Activated CD8-positive, alpha-beta T cell treated with anti-CD3 and anti-CD28 coated beads, Interleukin-2, amount 10 ng/mL, durations not matched to agents 7 days and 5 days (primary cell): ENCODE results near the gene MCF2L2. TPM values are rescaled to one million over a fixed set of nuclear protein-coding genes. Genes with fewer than 3 reads are reported as not detected.

Experiments used
- ATAC-seq: fragments of 150-1000 bp; cut with Tn5 transposase; one replicate; pipeline ENCODE4 v1.10.0; 2021; ENCODE audit warnings: moderate library complexity
- CTCF ChIA-PET: fragments of 350-600 bp; sonication (Branson Sonifier 250); formaldehyde crosslinking; loops from one replicate; lab custom pipeline; 2021; ENCODE audit warnings: antibody characterized with exemption; lab: Charles Lee
- POLR2A ChIA-PET: fragments of 350-600 bp; sonication (Branson Sonifier 250); formaldehyde crosslinking; loops from one replicate; lab custom pipeline; 2021; ENCODE audit warnings: antibody characterized with exemption; lab: Charles Lee
- DNase-seq: peaks from one replicate; pipeline ENCODE4 v3.0.0-alpha.2; 2020
- H3K27ac Mint-ChIP-seq: one replicate; pipeline ENCODE4 v1.8.0; 2021; ENCODE audit warnings: mild to moderate bottlenecking, mixed read lengths
- H3K27me3 Mint-ChIP-seq: one replicate; pipeline ENCODE4 v1.8.0; 2021; ENCODE audit warnings: low read depth, mixed read lengths
- H3K36me3 Mint-ChIP-seq: one replicate; pipeline ENCODE4 v1.8.0; 2021; ENCODE audit warnings: low read depth, mixed read lengths
- H3K4me1 Mint-ChIP-seq: one replicate; pipeline ENCODE4 v1.8.0; 2021; ENCODE audit warnings: low read depth, mixed read lengths
- H3K4me3 Mint-ChIP-seq: one replicate; pipeline ENCODE4 v1.8.0; 2021; ENCODE audit warnings: mild to moderate bottlenecking, mixed read lengths
- H3K9me3 Mint-ChIP-seq: one replicate; pipeline ENCODE4 v1.8.0; 2022; ENCODE audit warnings: mixed read lengths; ENCODE audit not compliant: insufficient read depth
- total RNA-seq, 2 experiments: library from RNA; stranded (reverse); gene quantifications; one replicate each; pipeline ENCODE4 v1.2.3, GENCODE V29; 2021

MCF2L2 gene
- total RNA-seq, 2 experiments from 2014 or later, result 7.2 to 7.5 TPM

GRCh38 chr3:183220828-183221227 is 207.6 kb downstream of the MCF2L2 start:
- Mint-ChIP-seq H3K27ac (no peak overlapping the region), H3K9me3 (no peaks in the 10 kb centered on the region), H3K36me3 (peaks cover 3% of the 10 kb centered on the region), H3K4me3 (no peak overlapping the region), H3K4me1 (peaks cover 30% of the 10 kb centered on the region), H3K27me3 (no peaks in the 10 kb centered on the region)
- ChIA-PET CTCF (interaction anchor here (1.2 kb wide), 1 partner anchor 98 kb away, joined by 3 read pairs; no protein-coding TSS in a partner anchor), POLR2A (no interaction called here)
- no peak for DNase-seq
- ATAC-seq, result no peak

DNA sequence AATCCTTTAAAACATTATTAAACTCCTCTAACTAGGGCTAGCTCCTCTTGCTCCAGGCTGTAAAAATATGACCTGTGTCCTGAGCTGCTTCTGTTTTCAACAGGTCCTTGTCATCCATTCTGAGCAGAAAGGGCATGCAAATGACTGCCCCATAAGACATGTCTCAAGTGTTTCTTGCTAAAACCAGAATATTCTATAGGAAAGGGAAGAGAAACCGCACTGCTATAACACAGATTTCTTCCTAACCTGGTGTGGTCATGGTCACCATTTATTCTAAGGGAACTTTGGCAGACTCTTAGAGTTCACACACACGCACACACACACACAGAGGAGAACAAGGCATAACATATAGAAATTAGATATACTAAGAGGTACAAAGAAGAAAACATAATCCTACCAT is 209.6 kb downstream of the MCF2L2 start:
- no peak for DNase-seq
- Mint-ChIP-seq H3K27me3 (no peaks in the 10 kb centered on the region), H3K4me3 (no peak overlapping the region), H3K9me3 (no peaks in the 10 kb centered on the region), H3K27ac (no peak overlapping the region), H3K36me3 (peaks cover 3% of the 10 kb centered on the region), H3K4me1 (peaks cover 16% of the 10 kb centered on the region)
- no peak for ATAC-seq
- ChIA-PET POLR2A (no interaction called here), CTCF (no interaction called here)

DNA sequence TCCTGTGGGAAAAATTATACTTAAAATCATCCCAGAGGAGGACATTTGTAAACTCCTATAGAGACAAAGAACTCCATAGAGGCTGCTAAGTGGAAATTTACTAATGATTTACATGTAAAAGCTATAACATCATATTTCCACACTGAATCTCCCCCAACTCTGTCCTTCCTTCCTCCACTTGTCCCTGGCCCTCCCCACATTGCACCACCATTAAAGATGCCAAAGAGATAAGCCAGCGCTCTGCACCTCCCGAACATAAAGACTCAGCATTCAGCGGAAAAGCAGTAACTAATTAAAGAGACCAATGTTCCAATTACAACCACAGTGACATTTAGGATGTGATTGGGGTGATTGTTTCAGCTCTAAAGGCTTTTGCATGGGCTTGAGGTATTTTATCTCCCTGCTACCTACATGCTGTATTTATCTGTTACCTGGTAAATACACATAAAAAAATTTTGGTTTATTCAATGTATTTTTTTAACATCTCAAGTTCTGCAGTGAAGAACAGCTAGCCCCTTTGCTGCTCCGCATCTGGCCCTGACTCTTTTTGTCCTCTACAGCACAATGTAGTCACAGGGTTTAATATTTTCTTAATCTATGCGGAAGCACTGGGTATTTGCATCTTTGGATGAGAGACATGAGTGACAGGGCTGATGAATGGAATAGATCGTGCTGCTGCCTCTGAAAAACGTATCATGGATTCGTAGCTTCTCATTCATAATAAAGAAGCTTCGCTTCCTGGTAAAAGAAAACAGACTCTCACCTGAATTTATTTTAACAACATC is 210.7 kb downstream of the MCF2L2 start:
- Mint-ChIP-seq H3K4me3 (no peak overlapping the region), H3K27ac (no peak overlapping the region), H3K4me1 (peaks cover 15% of the 10 kb centered on the region), H3K27me3 (no peaks in the 10 kb centered on the region), H3K36me3 (peaks cover 3% of the 10 kb centered on the region), H3K9me3 (no peaks in the 10 kb centered on the region)
- CTCF ChIA-PET, result interaction anchor here (0.6 to 1.5 kb wide), 3 partner anchors 27 to 165 kb away, joined by 3 to 5 read pairs (median 3); no protein-coding TSS in a partner anchor
- POLR2A ChIA-PET, result interaction anchor here (0.6 kb wide), 1 partner anchor 37 kb away, joined by 3 read pairs; no protein-coding TSS in a partner anchor
- no peak for DNase-seq
- ATAC-seq, result no peak

DNA sequence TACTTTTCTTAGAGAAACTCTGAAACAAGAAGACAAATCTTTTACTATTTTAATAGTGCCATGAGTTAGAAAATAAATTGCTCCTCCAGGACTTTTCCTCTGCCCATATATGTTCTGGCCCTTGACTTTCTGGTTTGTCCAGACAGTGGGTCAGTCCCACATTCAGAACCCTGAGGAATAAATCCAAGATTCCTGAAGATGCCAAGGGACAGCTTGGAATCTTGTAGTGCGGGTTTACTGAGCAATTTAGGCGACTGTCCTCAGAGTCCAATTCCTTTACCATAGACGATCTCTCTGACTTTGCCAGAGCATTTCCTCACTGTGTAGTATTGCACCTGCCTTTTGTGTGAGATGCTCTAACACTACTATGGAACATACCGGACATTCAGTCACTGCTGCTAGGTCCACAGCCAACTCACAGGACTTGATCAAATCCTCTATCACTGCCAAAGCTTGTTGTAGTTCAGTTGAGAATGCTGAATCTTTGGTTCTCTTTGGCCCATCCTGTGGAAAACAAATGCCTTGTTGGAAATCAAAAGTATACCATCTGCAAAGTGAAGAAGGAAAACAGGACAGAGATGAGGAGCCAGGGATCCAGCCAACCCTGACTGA is 212.7 kb downstream of the MCF2L2 start:
- Mint-ChIP-seq H3K4me3 (no peak overlapping the region), H3K9me3 (no peaks in the 10 kb centered on the region), H3K4me1 (peaks cover 15% of the 10 kb centered on the region), H3K27me3 (no peaks in the 10 kb centered on the region), H3K27ac (no peak overlapping the region), H3K36me3 (peaks cover 6% of the 10 kb centered on the region)
- DNase-seq (no peak), ATAC-seq (no peak)
- ChIA-PET POLR2A (no interaction called here), CTCF (interaction anchor here (1.6 to 1.7 kb wide), 2 partner anchors 10 to 31 kb away, joined by 5 to 6 read pairs; no protein-coding TSS in a partner anchor)

GRCh38 chr3:183214277-183214612 is 214.2 kb downstream of the MCF2L2 start:
- ChIA-PET POLR2A (no interaction called here), CTCF (interaction anchor here (1.3 kb wide), 1 partner anchor 8 kb away, joined by 5 read pairs; no protein-coding TSS in a partner anchor)
- DNase-seq (no peak), ATAC-seq (no peak)
- Mint-ChIP-seq H3K4me3 (no peak overlapping the region), H3K4me1 (peaks cover 16% of the 10 kb centered on the region), H3K27me3 (no peaks in the 10 kb centered on the region), H3K27ac (no peak overlapping the region), H3K9me3 (peaks cover 3% of the 10 kb centered on the region), H3K36me3 (peaks cover 9% of the 10 kb centered on the region)

- ATAC-seq, result no peak
- DNase-seq, result no peak
- H3K36me3 Mint-ChIP-seq, result peaks cover 7% of the 10 kb centered on the region
- no peaks in the 10 kb centered on the region for H3K27me3 Mint-ChIP-seq
- POLR2A ChIA-PET, result no interaction called here
- H3K4me3 Mint-ChIP-seq, result no peak overlapping the region
- peaks cover 3% of the 10 kb centered on the region for H3K9me3 Mint-ChIP-seq
- CTCF ChIA-PET, result interaction anchor here (1.3 to 1.8 kb wide), 2 partner anchors 9 to 11 kb away, joined by 4 to 5 read pairs; no protein-coding TSS in a partner anchor
- no peak overlapping the region for H3K27ac Mint-ChIP-seq
- H3K4me1 Mint-ChIP-seq, result peaks cover 11% of the 10 kb centered on the region
Observed at GRCh38 chr3:183213415-183214276, 214.8 kb downstream of the MCF2L2 start.

DNA sequence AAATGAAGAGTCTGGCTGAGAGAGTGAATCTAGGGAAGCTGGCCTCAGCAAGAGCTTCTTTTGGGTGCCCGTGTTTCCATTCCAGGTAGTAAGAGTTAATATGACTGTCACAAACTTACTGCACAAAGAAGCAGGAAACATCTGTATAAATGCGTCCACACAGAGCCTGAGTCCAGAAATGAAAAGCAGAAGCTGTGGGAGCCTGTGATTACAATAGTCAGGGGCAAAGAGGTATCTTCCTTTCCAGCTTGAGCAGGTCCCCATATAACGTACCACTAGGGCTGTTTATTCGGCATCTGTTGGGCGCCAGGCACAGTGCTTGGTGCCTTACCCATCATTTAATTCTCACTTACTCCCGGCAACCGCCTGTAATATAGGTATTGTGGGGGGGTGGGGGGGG is 215.9 kb downstream of the MCF2L2 start:
- no peak for ATAC-seq
- Mint-ChIP-seq H3K27ac (no peak overlapping the region), H3K4me3 (no peak overlapping the region), H3K36me3 (peaks cover 6% of the 10 kb centered on the region), H3K9me3 (peaks cover 12% of the 10 kb centered on the region), H3K4me1 (peaks cover 5% of the 10 kb centered on the region), H3K27me3 (no peaks in the 10 kb centered on the region)
- DNase-seq, result no peak
- CTCF ChIA-PET, result interaction anchor here (1.1 to 1.8 kb wide), 2 partner anchors 12 to 90 kb away, joined by 3 to 4 read pairs; no protein-coding TSS in a partner anchor
- POLR2A ChIA-PET, result no interaction called here

GRCh38 chr3:183212096-183212495 is 216.3 kb downstream of the MCF2L2 start:
- DNase-seq (no peak), ATAC-seq (no peak)
- ChIA-PET POLR2A (no interaction called here), CTCF (interaction anchor here (1.1 to 1.8 kb wide), 2 partner anchors 12 to 89 kb away, joined by 3 to 4 read pairs; no protein-coding TSS in a partner anchor)
- H3K27me3 Mint-ChIP-seq, result no peaks in the 10 kb centered on the region
- peaks cover 6% of the 10 kb centered on the region for H3K36me3 Mint-ChIP-seq
- H3K27ac Mint-ChIP-seq, result no peak overlapping the region
- H3K9me3 Mint-ChIP-seq, result peaks cover 12% of the 10 kb centered on the region
- H3K4me3 Mint-ChIP-seq, result no peak overlapping the region
- H3K4me1 Mint-ChIP-seq, result peaks cover 4% of the 10 kb centered on the region

GRCh38 chr3:183211352-183211751 is 217.1 kb downstream of the MCF2L2 start:
- H3K9me3 Mint-ChIP-seq, result peaks cover 12% of the 10 kb centered on the region
- DNase-seq, result no peak
- H3K27me3 Mint-ChIP-seq, result no peaks in the 10 kb centered on the region
- POLR2A ChIA-PET, result no interaction called here
- H3K4me3 Mint-ChIP-seq, result no peak overlapping the region
- H3K36me3 Mint-ChIP-seq, result peaks cover 6% of the 10 kb centered on the region
- ATAC-seq, result no peak
- peaks cover 4% of the 10 kb centered on the region for H3K4me1 Mint-ChIP-seq
- CTCF ChIA-PET, result no interaction called here
- H3K27ac Mint-ChIP-seq, result no peak overlapping the region

- Mint-ChIP-seq H3K9me3 (peaks cover 12% of the 10 kb centered on the region), H3K4me1 (peaks cover 4% of the 10 kb centered on the region), H3K27me3 (no peaks in the 10 kb centered on the region), H3K36me3 (peaks cover 6% of the 10 kb centered on the region), H3K4me3 (no peak overlapping the region), H3K27ac (peak overlapping the region; percentile 16)
- ATAC-seq (no peak), DNase-seq (no peak)
- ChIA-PET POLR2A (no interaction called here), CTCF (no interaction called here)
Observed at GRCh38 chr3:183210862-183211341, 217.5 kb downstream of the MCF2L2 start.

DNA sequence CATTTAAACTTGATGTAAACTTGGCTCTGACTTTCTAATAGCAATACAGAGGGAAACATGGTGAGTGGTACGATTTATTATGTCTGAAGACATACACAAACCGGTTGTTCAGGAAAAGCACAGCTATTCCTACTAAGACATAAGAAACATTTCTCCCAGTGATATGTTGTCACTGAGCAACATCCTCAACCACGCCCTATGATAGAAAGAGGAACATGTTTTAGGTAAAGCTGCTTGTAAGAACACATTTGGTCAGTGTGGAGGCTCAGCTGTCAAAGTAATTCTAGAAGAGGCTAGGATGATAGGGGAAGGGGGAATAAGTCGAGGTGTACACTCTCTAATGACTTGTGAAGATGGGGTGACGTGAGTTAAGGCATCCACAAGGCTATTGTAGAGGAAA is 218.1 kb downstream of the MCF2L2 start:
- Mint-ChIP-seq H3K4me3 (no peak overlapping the region), H3K9me3 (peaks cover 12% of the 10 kb centered on the region), H3K27ac (no peak overlapping the region), H3K36me3 (peaks cover 6% of the 10 kb centered on the region), H3K4me1 (peaks cover 4% of the 10 kb centered on the region), H3K27me3 (no peaks in the 10 kb centered on the region)
- ATAC-seq (no peak), DNase-seq (no peak)
- ChIA-PET CTCF (no interaction called here), POLR2A (no interaction called here)
